HG03571 (cell line): Measurements from ENCODE around the gene VSTM2B.
"Not testable (repeated sequence)": the region's sequence is repeated elsewhere in the genome, so short reads cannot be mapped to it uniquely, and the experiment has no call there.

ENCODE experiments used
- ATAC-seq: cut with Tn5 transposase; IDR thresholded peaks from one replicate; pipeline ENCODE4 v1.9.1; 2021; ENCODE audit not compliant: unreplicated experiment

Gene VSTM2B

DNA sequence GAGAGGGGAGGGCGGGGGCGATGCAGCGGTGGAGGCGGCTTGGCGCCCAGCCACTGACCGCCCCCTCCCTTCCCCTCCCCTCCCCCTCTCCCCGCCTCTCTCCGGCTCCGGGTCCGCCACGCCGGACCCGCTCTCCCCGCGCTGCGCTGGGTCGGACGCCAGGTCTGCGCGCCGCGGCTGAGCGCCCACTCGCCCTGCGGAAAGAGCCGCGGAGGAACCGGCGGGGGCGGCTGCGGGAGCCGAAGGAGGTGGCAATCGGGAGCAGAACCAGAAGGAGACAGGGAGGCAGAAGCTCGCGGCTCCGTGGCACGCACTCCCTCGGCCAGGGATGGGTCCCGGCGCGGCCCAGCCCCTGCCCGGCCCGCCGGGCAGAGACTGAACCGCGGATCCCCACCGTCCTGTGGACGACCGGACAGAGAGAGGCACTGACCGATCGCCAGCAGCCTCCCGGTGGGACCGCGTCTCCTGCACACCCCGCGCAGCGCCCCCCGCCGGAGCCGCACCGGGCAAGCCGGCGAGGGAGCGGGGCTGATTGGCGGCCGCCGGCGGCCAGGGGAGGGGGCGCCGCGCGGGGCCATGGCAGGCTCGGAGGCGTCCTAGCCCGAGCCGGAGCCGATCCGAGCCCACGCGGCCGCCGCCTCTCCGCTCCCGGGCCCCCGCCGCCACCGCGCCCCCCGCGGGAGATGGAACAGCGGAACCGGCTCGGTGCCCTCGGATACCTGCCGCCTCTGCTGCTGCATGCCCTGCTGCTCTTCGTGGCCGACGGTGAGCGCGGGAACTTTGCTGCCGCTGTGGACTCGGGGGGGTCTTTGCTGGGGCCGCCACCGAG, at the start of gene VSTM2B:
Gene VSTM2B (plus strand): TSS at position 94 of the 829 bp plus-strand sequence. CDS start 590 bp downstream, at position 684.
- no peak for ATAC-seq

DNA sequence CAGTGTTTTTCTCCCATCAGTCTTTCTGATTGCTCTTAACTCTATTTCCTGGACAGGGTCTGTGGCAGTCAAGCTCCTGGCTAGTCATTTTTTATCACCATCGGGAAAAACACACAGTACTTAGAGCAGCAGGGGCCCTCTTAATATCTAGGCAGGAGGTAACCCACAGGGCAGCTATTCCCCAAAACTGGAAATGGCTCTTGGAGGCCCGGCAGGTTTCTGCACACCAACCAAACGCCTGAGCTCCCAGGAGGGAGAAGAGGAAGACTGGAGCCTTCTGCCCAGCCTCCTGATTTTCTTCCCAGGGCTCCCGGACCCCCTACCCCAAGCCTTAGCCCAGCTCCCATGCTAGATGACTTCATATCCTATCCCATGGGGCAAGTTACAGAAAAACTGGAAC, 49.3 kb upstream of the VSTM2B start:
- ATAC-seq: no peak

DNA sequence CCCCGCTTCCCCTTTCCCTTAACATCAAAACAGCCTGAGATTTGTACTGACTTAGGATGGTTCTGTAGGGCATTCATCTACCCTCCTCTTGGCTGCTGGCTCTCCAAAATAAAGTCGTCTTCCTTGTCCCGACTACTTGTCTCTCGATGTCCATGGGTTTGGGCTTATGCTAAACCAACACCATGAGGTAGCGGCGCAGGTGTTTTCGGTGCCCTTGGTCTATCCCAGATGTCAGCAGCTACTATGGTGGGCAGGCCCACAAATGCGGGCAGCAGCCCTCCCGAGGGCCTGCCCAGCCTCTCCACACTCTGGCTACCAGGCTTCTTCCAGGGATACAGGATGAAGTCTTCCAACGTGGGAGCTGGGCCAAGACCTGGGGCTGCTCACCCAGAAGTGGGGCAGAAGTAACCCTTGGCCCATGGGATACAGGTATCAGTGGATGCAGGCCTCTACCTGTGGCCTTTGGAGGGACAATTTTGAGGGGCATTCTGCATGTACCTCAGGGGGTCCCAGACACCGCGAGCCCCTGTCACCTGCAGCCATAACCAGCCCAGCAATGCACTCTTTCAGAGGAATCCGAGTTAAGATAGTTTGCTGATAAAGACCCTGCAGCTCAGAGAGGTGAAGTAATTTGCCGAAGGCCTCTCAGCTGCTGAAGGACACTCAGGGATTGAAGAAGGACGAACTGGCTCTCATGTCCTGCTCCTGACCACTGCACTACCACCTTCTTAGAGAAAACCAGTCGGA, 47.8 kb upstream of the VSTM2B start:
- no peak for ATAC-seq

DNA sequence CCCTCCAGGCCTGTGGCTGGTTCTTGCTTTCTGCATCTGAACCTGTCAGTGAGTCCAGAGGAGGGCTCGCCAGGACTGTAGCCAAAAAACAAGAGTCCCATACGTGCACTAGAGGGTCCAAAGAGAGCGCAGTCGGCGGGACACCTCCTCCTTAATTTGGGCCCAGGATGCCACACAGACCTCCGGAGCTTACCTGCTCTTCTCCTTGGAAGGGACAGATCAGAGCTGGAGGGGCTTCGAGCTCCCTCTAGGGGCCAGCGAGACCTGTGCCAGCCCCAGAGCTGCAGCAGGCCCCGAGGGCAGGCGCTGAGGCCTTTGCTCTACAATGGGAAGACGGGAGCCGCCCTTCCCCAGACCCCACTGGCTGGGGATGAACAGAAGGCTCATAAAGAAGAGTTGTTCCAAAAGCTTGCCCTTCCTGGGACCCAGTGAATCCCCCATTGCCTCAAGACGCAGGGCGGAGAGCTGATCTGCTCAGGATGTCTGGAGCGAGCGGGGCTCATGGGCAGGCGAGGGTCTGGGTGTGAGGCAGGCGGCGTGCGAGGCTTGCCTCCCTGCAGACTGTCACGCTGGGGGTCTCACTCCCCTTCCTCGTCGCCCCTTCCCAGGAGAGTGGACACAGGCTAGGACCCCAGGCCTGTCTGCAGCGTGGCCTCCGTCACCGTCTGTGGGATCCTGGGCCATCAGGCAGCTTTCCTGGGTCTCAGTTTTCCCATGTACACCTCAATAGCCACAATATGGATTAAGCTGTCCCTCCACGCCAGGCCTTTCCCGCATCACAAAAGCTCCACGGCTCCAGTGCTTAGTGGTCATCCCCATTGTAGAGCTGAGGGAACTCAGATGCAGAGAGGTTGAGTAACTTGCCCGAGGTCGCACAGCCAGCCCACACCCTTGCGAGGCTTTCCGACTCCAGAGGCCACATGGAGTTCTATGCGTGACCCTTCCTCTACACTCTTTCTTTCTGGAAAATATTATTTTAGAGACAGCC, 46.9 kb upstream of the VSTM2B start:
- ATAC-seq: no peak

DNA sequence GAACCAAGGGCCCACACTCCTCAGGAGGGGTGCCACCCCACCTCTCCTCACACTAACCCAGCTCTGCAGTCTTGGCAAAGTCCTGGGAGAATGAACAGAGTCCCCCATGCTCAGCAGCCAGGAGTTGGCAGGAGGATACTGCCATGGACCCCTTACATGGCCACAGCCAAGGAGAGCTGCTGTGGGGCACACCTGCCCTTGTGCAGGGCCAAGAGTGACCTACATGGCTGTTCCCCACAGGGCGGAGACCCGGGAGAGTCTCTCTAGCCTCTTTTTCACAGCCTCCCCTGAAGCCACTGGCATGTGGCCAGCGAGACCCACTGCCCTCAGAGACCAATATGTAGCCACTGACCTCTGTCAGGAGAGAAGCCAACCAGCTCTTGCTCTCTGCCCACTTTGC, 45.9 kb upstream of the VSTM2B start:
- ATAC-seq: no peak

- ATAC-seq: no peak
Measured at GRCh38 chr19:29480507-29480906, 45.3 kb upstream of the VSTM2B start.

- ATAC-seq: no peak
Measured at GRCh38 chr19:29482855-29483640, 42.7 kb upstream of the VSTM2B start.

DNA sequence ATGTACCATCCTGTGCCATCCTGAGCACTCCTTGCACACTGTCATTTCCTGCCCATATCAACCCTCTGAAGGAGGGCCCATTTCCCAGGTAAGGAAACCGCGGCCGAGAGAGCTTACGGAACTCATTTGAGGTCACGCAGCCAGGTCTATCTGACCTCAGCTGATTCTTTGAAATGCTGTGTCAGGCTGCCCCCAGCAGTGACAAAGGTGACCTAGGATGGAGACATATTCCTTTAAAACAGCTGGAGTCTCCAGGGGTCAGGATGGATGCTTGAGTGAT, 42.2 kb upstream of the VSTM2B start:
- no peak for ATAC-seq

DNA sequence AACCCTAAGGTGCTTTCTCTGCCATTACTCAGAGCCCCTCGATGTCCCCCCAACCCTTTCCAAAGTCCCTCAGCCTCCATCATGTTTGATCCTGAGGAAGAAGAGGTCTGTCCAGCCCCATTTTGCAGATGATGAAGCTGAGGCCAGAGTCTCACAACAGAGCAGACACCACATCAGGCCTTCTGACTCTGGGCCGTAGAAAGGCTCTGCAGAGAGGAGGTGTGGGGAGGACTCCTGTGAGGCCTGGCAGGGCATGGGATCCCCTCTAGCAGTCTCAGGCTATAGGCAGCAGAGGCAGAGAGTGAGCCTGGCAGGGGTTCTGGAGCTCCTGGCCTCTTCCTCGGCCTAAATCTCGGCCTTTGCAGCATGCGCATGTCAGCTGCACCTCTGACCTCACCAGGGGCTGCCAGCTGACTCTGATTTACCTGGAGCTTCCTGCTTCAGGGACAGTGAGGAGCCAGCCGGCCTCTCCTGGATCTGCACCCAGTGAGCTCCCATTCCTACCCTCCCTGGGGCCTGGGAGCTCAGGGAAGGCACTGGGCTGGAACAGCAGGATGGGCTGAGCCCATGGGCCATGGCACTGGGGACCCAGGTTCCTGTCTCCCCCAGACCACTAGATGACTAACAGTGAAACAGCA, 41.7 kb upstream of the VSTM2B start:
- ATAC-seq: no peak

DNA sequence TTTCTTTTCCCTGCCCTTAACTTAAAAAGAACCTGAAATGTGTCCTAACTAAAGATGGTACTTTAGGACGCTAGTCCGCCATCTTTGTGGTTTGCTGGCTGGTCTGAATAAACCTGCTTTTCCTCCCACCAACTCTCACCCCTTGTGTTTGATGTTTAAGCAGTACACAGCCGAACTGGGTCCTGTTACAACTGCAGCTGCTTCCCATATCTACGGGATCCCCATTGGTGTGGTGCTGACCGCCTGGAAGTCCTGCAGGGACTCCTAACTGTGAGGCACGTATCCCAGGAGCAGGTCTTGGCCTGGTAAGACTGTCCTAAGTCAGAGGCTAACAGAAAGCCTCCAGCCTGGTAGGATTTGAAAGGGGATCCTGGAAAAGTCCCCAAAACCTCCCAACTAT, 40.9 kb upstream of the VSTM2B start:
- ATAC-seq: no peak

DNA sequence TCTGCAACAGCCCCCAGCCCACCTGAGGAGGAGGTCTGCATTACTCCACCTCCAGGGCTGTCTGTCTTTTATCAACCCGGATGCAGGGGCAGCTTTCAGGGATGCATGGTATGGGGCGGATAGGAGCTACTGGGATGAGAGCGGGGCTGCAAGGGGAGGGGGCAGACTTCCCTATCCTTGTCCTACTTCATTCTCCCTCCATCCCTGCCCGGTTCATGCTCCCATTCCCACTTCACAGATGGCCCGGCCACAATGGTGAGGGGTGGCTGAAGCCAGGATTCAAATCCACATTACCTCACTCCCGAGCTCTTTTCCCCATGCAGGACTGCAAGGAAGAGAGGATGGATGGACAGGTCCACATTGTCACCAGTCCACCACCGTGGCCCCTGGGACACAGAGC, 40.5 kb upstream of the VSTM2B start:
- no peak for ATAC-seq

DNA sequence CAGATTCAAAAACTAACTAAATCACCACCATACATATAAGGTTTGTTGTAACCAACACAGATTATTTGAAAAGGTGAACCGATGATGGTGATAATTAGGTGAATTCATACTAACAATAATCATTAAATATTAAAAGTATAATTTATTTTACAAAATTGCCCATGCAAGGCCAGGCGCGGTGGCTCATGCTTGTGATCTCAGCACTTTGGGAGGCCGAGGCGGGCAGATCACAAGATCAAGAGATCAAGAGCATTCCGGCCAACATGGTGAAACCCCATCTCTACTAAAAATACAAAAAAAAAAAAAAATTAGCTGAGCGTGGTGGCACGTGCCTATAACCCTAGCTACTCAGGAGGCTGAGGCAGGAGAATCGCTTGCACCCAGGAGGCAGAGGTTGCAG, 38.8 kb upstream of the VSTM2B start:
- ATAC-seq: not testable (repeated sequence)

GRCh38 chr19:29487432-29487831, 38.4 kb upstream of the VSTM2B start:
- ATAC-seq: no peak

GRCh38 chr19:29488316-29488715, 37.5 kb upstream of the VSTM2B start:
- ATAC-seq: no peak

DNA sequence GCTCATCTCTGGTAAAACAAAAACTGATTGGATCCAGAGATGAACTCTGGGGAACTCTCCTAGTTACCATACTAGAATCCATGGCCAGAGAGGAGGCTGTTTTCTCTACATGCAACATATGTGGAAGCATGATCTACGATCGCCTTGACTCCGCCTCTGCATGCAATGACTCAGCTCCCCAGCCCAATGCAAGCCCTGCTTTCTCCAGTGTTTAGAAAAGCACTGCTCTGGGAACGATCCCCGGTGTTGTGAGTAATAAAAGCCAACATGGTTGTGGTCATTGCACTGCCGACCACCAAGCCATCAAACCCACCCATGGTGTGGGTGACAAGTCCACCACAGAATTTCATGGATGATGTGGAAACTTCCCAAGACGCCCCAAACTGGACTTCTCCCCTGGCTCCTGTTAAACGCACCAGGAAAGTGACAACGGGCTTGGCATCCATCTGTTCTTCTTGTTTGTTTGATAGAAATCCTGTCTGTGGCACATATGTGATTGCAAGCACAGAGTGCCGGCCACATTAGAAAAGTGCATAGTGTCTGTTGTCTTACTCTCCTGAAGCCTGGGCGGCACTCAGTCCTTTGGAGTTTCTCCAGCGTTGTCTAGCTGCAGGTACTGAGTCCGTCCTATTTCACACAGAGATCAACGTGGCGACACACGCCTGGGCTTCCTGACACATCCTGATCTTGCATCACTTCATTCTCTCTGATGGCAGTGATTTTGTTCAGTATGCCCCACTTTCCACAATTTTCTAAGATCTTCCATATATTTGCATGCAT, 36.4 kb upstream of the VSTM2B start:
- ATAC-seq: no peak

- no peak for ATAC-seq
Measured at GRCh38 chr19:29491491-29491890, 34.3 kb upstream of the VSTM2B start.

DNA sequence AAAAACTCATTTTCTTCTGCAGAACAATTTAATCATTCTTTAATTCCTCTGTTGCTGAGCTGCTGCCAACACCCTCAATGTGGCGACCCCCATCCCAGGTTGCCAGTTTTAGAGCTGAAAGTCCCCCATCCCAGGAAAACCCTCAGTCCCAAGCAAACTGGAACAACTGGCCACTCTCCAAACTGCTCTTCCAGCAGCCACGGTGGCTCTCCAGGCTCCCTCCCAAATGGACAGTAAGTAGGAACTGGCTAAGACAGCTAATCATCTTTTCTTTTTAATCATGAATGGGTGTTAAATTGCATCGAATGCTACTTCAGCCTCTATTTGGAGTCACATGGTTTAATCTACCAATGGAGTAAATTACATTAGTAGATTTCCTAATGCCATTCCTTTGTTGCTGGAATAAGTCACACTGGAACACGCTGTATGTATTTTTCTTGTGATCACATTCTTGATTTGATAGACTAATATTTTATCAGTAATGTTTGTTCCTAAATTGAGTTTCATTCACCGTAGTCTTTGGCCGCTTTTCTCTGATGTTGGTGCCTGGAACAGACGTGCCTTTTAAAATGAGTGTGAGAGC, 33.7 kb upstream of the VSTM2B start:
- no peak for ATAC-seq

DNA sequence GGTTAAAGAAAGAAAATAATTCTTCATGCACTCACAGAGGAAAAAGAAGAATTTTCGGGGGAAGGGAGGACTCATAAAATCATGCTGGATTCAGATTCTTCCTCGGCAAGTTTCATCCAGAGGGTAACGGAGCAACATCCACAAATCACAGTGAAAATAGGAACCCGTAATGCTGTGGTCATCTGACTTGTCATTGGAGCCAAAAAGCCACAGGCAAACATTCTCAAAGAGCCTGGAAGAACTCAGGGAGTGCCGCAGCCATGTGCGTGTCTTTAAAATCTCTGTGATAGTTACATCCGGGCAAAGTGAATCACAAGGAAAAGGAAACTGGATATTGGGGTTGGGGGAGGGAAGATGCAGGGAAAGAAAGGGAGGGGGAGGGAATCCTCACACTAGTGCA, 33.0 kb upstream of the VSTM2B start:
- no peak for ATAC-seq

DNA sequence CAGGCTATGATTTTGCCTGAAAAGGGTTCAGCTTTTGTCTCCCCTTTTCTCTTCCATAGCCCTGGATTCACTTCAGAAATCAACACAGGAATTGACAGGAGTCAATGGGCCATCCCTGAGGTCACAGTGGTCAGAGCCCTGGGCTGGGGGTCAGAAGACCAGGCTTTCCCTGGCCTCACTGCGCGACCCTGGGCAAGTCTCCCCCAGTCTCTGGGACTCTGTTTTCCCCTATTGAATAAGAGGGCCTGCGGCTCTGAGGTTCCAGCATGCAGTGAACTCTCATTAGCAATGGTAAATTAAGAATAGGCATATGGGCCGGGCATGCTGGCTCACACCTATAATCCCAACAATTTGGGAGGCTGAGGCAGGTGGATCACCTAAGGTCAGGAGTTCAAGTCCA, 30.7 kb upstream of the VSTM2B start:
- ATAC-seq: no peak
